Middle frontal gyrus (tissue), 1 donor: ENCODE results near the gene LPCAT3.
"Not testable (repeated sequence)": the region's sequence is repeated elsewhere in the genome, so short reads cannot be mapped to it uniquely, and the experiment has no call there.

Experiments
- DNase-seq: peaks from one replicate; pipeline ENCODE4 v3.0.0-alpha.2; 2015; ENCODE audit warnings: low spot score; ENCODE audit errors: extremely low spot score

LPCAT3 gene

GRCh38 chr12:7037411-7037810 lies 19.1 kb upstream of the LPCAT3 start:
- not testable (repeated sequence) for DNase-seq

GRCh38 chr12:7035463-7035862 lies 17.2 kb upstream of the LPCAT3 start:
- no peak for DNase-seq

- DNase-seq = no peak
These were observed 16.2 kb upstream of the LPCAT3 start for GRCh38 chr12:7034464-7034863.

GRCh38 chr12:7032990-7033389 lies 14.7 kb upstream of the LPCAT3 start:
- no peak for DNase-seq

GRCh38 chr12:7031306-7031705 lies 13.0 kb upstream of the LPCAT3 start:
- DNase-seq = no peak

GRCh38 chr12:7026854-7027253 lies 8.6 kb upstream of the LPCAT3 start:
- no peak for DNase-seq

GRCh38 chr12:7023114-7023513 lies 4.8 kb upstream of the LPCAT3 start:
- no peak for DNase-seq

GRCh38 chr12:7021956-7022355 lies 3.7 kb upstream of the LPCAT3 start:
- no peak for DNase-seq

- no peak for DNase-seq
These were observed 830 bp upstream of the LPCAT3 start for GRCh38 chr12:7019043-7019569.

GRCh38 chr12:7017870-7018349 lies 366 bp downstream of the LPCAT3 start:
- no peak for DNase-seq

- DNase-seq = no peak
These were observed 1.2 kb downstream of the LPCAT3 start for GRCh38 chr12:7016958-7017571.

GRCh38 chr12:7015555-7016370 lies 2.5 kb downstream of the LPCAT3 start:
- no peak for DNase-seq

GRCh38 chr12:7013101-7013500 lies 5.2 kb downstream of the LPCAT3 start:
- DNase-seq = no peak

- DNase-seq = no peak
These were observed 6.2 kb downstream of the LPCAT3 start for GRCh38 chr12:7012024-7012607.

GRCh38 chr12:7011398-7011797 lies 6.9 kb downstream of the LPCAT3 start:
- DNase-seq = not testable (repeated sequence)

GRCh38 chr12:7009512-7009911 lies 8.8 kb downstream of the LPCAT3 start:
- no peak for DNase-seq

GRCh38 chr12:7008864-7009263 lies 9.4 kb downstream of the LPCAT3 start:
- no peak for DNase-seq

GRCh38 chr12:7006639-7007038 lies 11.6 kb downstream of the LPCAT3 start:
- no peak for DNase-seq

GRCh38 chr12:7005311-7005710 lies 13.0 kb downstream of the LPCAT3 start:
- no peak for DNase-seq

GRCh38 chr12:7004840-7005239 lies 13.4 kb downstream of the LPCAT3 start:
- no peak for DNase-seq

- no peak for DNase-seq
These were observed 13.9 kb downstream of the LPCAT3 start for GRCh38 chr12:7004287-7004803.
